ENCODE results near the gene TTC7B.

TTC7B gene

DNA sequence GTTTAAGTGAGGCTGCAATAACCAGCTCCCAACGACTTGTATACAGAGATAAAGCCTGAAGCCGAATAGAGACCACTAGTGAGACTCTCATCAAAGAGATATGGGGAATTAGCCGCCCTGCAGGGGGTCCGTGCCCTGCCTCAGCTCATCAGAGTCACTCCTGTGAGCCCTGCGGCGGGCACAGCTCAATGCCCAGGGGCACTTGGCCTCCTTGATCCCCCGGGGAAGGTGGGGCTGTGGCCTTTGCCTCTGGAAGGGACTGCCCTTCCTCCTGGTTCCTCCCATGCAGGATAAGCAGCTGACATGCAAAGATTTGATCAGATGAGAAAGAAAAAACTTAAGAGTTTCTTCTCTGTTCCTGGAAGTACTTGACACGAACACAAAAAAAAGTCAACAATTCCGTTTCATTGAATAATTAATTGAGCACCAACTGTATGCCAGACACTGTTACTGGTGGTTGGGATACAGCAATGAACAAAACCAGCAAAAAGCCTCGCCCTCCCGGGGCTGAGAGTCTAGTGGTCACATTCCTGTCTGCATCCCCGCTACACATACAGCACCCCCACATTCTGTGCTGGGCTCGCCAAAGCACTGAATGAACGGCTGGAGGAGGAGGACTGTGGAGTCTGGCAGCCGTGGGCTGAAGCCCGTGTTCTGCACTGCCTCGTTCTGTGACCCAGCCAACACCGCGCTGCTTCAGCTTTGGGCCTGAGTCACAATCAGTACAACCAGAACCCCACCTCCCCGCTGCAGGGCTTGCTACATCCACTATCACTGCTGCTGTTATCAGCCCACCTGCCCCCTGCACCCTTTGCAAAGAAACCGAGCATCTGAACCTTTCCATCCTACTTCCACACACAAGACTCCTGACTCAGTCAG, 10.3 kb downstream of the TTC7B start:
- no peak for DNase-seq (ENCODE audit: low read depth)

DNA sequence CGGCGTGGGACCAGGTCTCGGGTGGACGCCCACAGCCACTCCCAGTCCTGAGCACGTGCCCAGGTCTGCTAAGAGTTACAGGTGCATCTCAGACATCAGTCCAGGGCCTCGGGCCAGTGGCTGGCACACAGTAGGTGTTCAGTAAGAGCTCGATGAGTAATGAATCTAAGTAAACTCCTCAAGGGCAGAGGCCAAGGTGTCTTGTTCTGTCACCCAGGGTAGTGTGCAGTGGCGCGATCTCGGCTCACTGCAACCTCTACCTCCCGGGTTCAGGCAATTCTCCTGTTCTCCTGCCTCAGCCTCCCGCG, 11.2 kb downstream of the TTC7B start:
- no peak for DNase-seq (ENCODE audit: low read depth)

DNA sequence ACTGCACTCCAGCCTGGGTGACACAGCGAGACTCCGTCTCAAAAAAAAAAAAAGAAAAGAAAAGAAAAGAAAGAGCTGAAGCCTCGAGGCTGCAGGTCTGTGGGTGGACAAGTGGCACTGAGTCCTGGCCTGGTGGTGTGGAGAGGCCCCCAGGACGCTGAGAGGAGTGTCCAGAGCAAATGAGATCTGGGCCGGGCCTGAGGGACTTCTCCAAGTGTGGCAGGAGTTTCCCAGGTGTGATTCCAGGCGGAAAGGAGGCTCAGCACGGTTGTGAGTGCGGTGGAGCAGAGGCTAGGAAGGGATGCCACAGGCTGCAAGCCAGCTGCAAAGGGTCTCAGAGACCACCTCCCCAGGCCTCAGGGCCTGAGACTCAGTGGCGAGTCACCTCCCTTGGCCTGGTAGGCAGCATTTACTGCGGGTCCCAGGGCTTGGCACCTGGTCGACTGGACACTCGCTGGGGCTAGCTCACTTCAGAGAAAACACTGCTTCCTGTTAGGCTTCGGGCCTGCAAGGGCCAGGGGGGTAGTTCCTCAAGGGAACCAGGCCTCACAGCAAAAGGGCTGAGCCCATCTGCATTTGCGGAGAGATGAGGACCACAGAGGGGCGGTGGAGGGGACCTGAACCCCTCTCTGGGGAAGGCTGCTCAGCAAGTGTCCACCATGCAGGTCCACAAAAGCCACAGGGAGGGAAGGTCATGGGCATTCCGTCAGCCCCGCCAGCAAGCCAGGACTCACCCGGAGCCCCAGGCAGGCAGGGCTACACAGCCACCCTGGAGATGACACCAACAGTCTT, 11.7 kb downstream of the TTC7B start:
- no peak for DNase-seq (ENCODE audit: low read depth)

GRCh38 chr14:90803249-90803648, 13.0 kb downstream of the TTC7B start:
- DNase-seq (ENCODE audit: low read depth): no peak

- DNase-seq (ENCODE audit: low read depth): no peak
Observed at GRCh38 chr14:90799420-90799819, 16.8 kb downstream of the TTC7B start.

DNA sequence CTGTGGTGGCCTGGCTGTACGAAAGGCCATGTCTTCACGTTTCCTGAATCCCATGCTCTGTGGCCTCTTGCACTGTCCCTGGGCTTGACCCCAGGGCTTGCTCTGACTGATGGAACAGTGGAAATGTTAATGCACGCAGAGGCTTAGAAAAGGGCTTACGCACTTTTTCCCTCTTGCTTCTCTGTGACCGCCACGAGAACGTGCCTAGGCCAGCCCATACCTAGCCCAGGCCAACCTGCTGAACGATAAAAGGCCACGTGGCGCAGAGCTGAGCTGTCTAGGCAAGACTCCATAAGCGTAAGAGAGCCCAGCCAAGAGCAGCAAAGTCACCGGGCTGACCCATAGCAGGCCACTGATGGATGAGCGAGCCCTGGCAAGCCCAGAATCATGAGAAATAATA, 18.3 kb downstream of the TTC7B start:
- no peak for DNase-seq (ENCODE audit: low read depth)

- DNase-seq (ENCODE audit: low read depth): no peak
Observed at GRCh38 chr14:90797451-90797850, 18.8 kb downstream of the TTC7B start.

DNA sequence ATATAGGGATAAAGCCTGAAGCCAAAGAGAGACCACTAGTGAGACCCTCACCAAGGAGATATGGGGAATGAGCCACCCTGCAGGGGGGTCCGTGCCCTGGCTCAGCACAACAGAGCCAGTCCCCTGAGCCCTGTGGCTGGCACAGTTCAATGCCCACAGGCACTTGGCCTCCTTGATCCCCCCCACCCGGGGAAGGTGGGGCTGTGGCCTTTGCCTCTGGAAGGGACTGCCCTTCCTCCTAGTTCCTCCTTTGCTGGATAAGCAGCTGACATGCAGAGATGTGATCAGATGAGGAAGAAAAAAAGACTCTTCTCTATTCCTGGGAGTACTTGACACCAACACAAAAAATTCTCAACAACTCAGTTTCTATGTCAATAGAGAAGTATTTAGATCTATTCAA, 19.9 kb downstream of the TTC7B start:
- DNase-seq (ENCODE audit: low read depth): no peak

DNA sequence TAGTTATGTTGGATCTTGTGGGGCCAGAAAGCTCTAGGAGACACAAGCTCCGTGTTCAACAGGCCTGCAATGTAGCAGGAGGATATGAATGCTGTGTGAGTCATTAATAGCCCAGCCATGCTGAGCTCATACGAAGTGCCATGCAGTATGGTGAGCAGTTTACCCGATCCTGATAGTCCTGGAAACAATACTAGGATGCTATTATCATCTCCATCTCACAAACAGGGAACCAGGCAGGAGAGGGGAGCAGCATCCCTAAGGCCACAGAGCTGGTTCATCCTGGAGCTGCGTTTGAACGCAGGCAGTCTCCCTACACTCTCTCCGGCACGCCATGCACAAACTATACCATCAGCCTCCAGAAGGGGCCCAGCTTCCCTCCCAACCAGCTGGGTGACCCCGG, 20.5 kb downstream of the TTC7B start:
- no peak for DNase-seq (ENCODE audit: low read depth)

DNA sequence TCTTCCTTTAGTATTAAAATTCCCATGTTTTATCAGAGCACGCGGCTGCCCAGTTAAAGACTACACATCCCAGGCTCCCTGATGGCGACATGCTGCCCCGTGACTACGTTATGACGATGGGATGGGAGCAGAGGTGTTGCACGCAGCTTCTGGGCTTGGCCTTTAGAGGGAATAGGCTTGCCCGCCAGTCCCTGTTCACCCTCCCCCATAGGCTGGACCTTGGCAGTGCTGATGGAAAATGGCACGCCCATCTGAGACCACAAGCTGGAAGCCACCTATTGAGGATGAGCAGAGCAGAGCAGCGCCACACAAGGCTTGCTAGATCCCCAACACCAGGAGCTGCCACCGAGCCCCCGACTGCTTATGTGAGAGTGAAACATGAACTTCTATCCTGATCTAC, 24.7 kb downstream of the TTC7B start:
- DNase-seq (ENCODE audit: low read depth): no peak

- DNase-seq (ENCODE audit: low read depth): no peak
Observed at GRCh38 chr14:90788031-90788430, 28.2 kb downstream of the TTC7B start.

GRCh38 chr14:90785876-90786450, 30.3 kb downstream of the TTC7B start:
- no peak for DNase-seq (ENCODE audit: low read depth)

DNA sequence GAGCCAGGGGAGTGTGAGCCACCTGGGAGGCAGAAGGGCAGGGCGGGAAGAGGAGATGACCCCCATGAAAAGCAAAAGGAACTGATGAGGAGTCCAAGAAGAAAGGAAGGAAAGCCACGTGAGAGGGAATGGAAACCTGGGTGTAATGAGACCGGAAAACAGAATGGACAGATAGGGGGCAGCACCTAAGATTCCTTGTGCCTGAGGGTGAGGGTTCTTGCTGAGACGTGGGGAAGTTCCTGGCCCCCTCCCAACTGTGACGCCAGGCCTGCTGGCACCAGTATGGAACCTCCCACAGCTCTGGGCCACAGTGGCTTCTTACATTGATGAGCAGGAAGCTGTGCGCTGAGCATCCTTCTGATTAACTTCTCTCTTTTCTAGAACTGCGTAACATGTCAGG, 30.8 kb downstream of the TTC7B start:
- DNase-seq (ENCODE audit: low read depth): no peak

DNA sequence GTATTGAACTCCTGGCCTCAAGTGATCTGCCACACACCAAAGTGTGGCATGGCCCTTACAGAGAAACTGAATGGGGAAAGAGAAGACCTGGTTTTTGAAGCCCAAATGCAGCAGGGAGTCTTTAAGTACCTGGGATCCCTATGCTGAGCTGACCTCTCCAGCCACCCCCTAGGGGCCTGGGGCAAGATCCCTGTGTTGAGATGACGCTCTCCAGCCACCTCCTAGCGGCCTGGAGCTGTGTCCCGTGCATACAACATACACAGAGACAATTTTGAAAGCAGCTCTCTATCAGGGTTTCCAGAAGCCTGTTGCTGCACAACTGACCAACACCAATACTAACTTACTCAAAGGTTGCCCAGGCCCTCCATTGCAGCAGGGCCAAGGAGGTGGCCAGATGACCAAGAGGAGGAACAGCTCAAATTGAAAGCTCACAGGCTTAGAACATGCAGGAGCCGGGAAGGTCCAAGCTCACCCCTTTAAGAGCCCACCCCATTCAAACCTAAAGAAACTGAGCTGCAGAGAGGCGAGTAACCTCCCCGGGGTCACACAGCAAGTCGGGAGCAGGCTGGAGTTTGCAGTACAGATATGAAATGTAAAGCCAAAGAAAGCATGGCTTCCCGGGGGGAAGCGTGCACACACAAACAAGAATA, 31.5 kb downstream of the TTC7B start:
- DNase-seq (ENCODE audit: low read depth): no peak

GRCh38 chr14:90783344-90783743, 32.9 kb downstream of the TTC7B start:
- no peak for DNase-seq (ENCODE audit: low read depth)

- DNase-seq (ENCODE audit: low read depth): no peak
Observed at GRCh38 chr14:90782892-90783291, 33.3 kb downstream of the TTC7B start.

DNA sequence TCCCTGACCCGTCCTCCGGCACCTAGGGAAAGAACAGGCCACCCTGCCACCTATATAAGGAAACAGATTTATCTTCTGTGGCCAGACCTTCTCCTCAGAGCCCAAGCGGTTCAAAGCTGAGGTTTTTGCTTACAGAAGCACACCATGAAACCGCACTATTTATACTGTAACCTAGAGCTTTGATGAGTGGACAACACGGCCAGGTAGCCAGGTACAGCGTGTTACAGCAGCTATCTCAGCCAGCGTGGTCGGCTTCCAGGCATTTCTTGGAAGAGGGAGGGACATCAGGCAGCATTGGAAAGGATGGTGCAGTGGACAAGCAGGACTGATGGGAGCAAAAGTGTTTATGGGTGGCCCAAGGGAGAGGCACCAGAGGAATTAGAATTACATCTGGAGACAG, 34.4 kb downstream of the TTC7B start:
- DNase-seq (ENCODE audit: low read depth): no peak

GRCh38 chr14:90781344-90781761, 34.9 kb downstream of the TTC7B start:
- DNase-seq (ENCODE audit: low read depth): no peak

GRCh38 chr14:90780519-90780918, 35.7 kb downstream of the TTC7B start:
- DNase-seq (ENCODE audit: low read depth): no peak

DNA sequence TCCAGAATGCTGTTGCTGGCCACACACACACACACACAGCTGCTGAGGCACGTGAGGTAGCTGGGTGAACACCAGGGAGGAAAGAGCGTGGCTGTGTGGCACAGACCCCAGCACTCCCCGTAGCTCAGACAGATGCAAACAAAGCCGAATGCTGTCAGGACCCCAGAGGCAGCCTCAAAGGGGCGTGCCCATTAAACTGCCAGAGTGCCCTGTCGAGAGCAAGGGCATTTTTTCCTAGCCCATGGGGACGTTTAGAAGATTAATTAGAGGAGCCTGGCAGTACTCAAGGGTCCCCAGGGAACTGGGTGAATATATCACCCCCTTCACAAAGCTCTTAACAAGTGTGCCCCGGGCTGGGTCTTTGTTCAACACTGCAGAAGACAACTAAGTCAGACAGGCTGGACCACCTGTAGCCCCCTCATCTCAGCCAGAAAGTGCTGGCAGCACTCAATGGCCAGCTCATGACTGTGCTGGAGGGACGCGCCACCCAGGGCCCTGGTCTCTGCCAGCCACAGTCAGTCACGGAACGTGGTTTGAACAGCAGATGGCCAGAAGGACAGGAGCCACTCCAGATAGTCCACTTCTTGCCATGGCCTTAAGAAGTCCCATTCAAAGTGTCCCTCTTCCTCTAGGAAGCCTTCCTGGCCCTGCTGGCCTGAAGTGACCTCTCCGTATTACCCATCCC, 37.5 kb downstream of the TTC7B start:
- DNase-seq (ENCODE audit: low read depth): no peak

DNA sequence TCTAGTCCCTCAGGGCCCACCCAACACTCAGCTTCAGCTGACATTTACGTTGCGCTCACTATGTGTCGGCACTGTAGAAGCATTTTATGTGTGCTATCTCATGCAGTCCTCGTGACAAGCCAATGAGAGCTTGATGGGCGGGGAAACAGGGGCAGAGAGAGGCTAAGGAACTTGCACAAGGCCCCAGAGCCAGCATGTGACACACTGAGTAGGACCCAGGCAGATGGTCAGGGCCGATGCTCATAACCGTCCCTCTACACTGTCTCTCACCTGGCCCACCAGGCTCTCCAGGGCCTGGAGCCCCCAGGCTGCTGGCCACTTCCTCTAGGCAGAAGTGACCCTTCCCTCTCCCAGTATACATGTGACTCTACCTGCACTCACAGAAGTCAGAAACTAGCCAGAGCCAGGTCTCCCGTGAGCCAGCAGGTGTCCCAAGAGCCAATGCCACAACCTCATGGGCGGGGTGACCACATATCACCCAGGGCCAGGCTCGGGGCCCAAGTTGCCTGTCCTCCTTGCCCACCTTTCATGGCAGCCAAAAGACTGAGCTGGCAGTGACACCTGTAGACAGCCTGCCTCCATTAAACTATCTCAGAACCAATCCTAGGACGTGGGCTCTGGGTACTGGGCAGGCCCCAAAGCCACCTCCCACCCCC, 38.3 kb downstream of the TTC7B start:
- no peak for DNase-seq (ENCODE audit: low read depth)

GRCh38 chr14:90777358-90777757, 38.9 kb downstream of the TTC7B start:
- no peak for DNase-seq (ENCODE audit: low read depth)

All from stimulated activated CD8-positive, alpha-beta memory T cell treated with anti-CD3 and anti-CD28 coated beads, Interleukin-4, amount 100 ng/mL, for 24 hours (primary cell).